Common myeloid progenitor, CD34-positive (primary cell): Measurements from ENCODE around the gene CYB5R4.
"Not testable (repeated sequence)": the region's sequence is repeated elsewhere in the genome, so short reads cannot be mapped to it uniquely, and the experiment has no call there.

ENCODE experiments used
- CTCF ChIA-PET: fragments of 350-600 bp; sonication (Branson Sonifier 250); formaldehyde crosslinking; loops from one replicate; lab custom pipeline; 2021; ENCODE audit warnings: antibody characterized with exemption; lab: Charles Lee
- POLR2A ChIA-PET: fragments of 350-600 bp; sonication (Branson Sonifier 250); formaldehyde crosslinking; loops from one replicate; lab custom pipeline; 2021; ENCODE audit warnings: antibody characterized with exemption; lab: Charles Lee
- DNase-seq, 3 donors: peaks; one replicate each; pipeline versions ENCODE4 v3.0.0 to v3.0.0-alpha.2; 2013
- H3K27ac ChIP-seq, 2 experiments: 1 replicate in 1 of 2; 2 replicates in 1 of 2; pipeline ENCODE4 v1.7.0; 2013; ENCODE audit warnings: inconsistent platforms in 2 of 2, low read length in 2 of 2, mild to moderate bottlenecking in 2 of 2, low read depth in 1 of 2, moderate library complexity in 1 of 2; ENCODE audit not compliant: severe bottlenecking in 2 of 2, insufficient read depth in 1 of 2, poor library complexity in 1 of 2
- H3K27me3 ChIP-seq, 5 experiments: replicated peaks in 2 of 5; 1 replicate in 3 of 5; 2 replicates in 2 of 5; pipeline versions ENCODE4 v1.6.1 to v1.7.0; 2013; ENCODE audit warnings: low read length in 4 of 5, mild to moderate bottlenecking in 2 of 5, moderate library complexity in 2 of 5, inconsistent platforms in 1 of 5; ENCODE audit not compliant: insufficient read depth in 5 of 5, control insufficient read depth in 4 of 5
- H3K36me3 ChIP-seq, 4 experiments: 1 replicate in 2 of 4; 2 replicates in 2 of 4; pipeline versions ENCODE4 v1.6.1 to v1.7.0; 2013; ENCODE audit warnings: low read length in 3 of 4, control low read depth in 1 of 4, mild to moderate bottlenecking in 1 of 4; ENCODE audit not compliant: control insufficient read depth in 4 of 4, insufficient read depth in 4 of 4
- H3K4me1 ChIP-seq, 4 experiments: 1 replicate in 3 of 4; 2 replicates in 1 of 4; pipeline versions ENCODE4 v1.6.1 to v1.7.1; 2013; ENCODE audit warnings: low read length in 3 of 4, mild to moderate bottlenecking in 3 of 4, control low read depth in 1 of 4, inconsistent platforms in 1 of 4, moderate library complexity in 1 of 4; ENCODE audit not compliant: control insufficient read depth in 4 of 4, insufficient read depth in 4 of 4; ENCODE audit errors: control extremely low read depth in 1 of 4
- H3K4me3 ChIP-seq, 7 experiments: 1 replicate in 4 of 7; 2 replicates in 3 of 7; pipeline versions ENCODE4 v1.5.1 to v1.7.0; 2013; ENCODE audit warnings: mild to moderate bottlenecking in 7 of 7, low read length in 6 of 7, moderate library complexity in 6 of 7, inconsistent platforms in 2 of 7, low read depth in 2 of 7, control low read depth in 1 of 7; ENCODE audit not compliant: insufficient read depth in 4 of 7, control insufficient read depth in 1 of 7; ENCODE audit errors: extremely low read depth in 1 of 7
- H3K9me3 ChIP-seq, 5 experiments: 1 replicate in 4 of 5; 2 replicates in 1 of 5; pipeline versions ENCODE4 v1.6.1 to v1.7.1; 2013; ENCODE audit warnings: low read length in 4 of 5, mild to moderate bottlenecking in 2 of 5, inconsistent platforms in 1 of 5, low read depth in 1 of 5, moderate library complexity in 1 of 5; ENCODE audit not compliant: control insufficient read depth in 4 of 5, insufficient read depth in 2 of 5; ENCODE audit errors: control extremely low read depth in 1 of 5
- WGBS: methylation state at CpG from one replicate; pipeline ENCODE4 v1.1.5; 2013; ENCODE audit not compliant: insufficient coverage; 5-methylcytosine and 5-hydroxymethylcytosine counted together

The CYB5R4 gene

GRCh38 chr6:83920017-83920416 lies 60.5 kb downstream of the CYB5R4 start:
- no peak overlapping the region for H3K27ac ChIP-seq
- H3K4me3 ChIP-seq = no peak overlapping the region
- H3K36me3 ChIP-seq = peaks cover 3 to 39% (median 15%) of the 10 kb centered on the region in 4 experiments
- peaks cover 0 to 4% (median 2%) of the 10 kb centered on the region in 4 experiments for H3K4me1 ChIP-seq
- ChIA-PET POLR2A (no interaction called here), CTCF (interaction anchor here (1.2 kb wide), 1 partner anchor 17 kb away, joined by 3 read pairs; no protein-coding TSS in a partner anchor)
- no peak for DNase-seq
- 100% methylated on average over 1 of the region's 1 CpG for WGBS
- H3K27me3 ChIP-seq = no peaks in the 10 kb centered on the region
- H3K9me3 ChIP-seq = no peaks in the 10 kb centered on the region

- Histone ChIP-seq H3K4me1 (no peaks in the 10 kb centered on the region), H3K27me3 (no peaks in the 10 kb centered on the region), H3K9me3 (no peaks in the 10 kb centered on the region), H3K27ac (no peak overlapping the region), H3K4me3 (no peak overlapping the region), H3K36me3 (peaks cover 9 to 49% (median 19%) of the 10 kb centered on the region in 4 experiments)
- ChIA-PET CTCF (no interaction called here), POLR2A (no interaction called here)
- DNase-seq = no peak
- WGBS = 97% methylated on average over 2 of the region's 5 CpGs
Measured at GRCh38 chr6:83921315-83921714, 61.8 kb downstream of the CYB5R4 start.

DNA sequence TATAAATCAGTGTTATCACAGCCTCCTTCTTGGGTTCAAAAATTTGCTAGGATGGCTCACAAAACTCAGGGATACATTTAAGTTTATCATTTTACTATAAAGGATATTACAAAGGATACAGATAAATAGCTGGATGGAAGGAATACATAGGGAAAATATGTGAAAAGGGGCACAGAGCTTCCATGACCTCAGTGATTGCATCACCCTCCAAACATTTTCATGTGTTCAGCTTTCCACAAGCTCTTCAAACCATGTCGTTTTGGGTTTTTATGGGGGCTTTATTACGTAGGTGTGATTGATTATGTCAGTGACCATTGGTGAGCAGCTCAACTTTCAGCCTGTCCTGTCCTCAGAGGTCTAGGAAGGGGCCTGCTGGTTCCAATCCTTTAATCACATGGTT lies 68.0 kb downstream of the CYB5R4 start:
- no peak overlapping the region for H3K4me3 ChIP-seq
- ChIA-PET POLR2A (no interaction called here), CTCF (no interaction called here)

DNA sequence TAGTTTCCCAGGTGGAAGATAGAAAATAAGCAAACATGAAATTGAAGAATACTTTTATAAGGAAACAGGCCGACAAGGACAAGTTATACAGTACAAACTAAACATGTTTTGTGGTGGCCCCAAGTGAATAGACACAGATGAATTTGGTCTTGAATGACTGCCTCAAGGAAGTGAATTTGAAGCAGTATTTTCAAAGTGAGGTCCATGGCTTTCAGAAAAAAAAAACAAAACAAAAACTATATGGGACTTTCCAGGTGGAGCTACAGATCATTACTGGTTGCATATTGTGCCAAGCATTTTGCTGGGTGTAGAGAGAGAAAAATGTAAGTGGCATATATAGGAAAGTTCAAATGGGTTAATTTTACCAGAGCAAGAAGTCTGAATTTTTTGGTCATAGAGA lies 68.8 kb downstream of the CYB5R4 start:
- ChIA-PET POLR2A (interaction anchor here (0.7 kb wide), 1 partner anchor 1536 kb away, joined by 3 read pairs; no protein-coding TSS in a partner anchor), CTCF (no interaction called here)
- Histone ChIP-seq H3K4me1 (no peaks in the 10 kb centered on the region), H3K9me3 (no peaks in the 10 kb centered on the region), H3K27me3 (no peaks in the 10 kb centered on the region), H3K4me3 (no peak overlapping the region), H3K36me3 (peaks cover 26 to 54% (median 29%) of the 10 kb centered on the region in 4 experiments), H3K27ac (no peak overlapping the region)
- no peak for DNase-seq
- 100% methylated on average over 1 of the region's 1 CpG for WGBS

More for the DNA sequence above, 68.0 kb downstream of the CYB5R4 start:
- no peak for DNase-seq
- no peaks in the 10 kb centered on the region for H3K4me1 ChIP-seq
- WGBS = no CpG with 5 or more reads among the region's 2 CpGs
- peaks cover 24 to 49% (median 25%) of the 10 kb centered on the region in 4 experiments for H3K36me3 ChIP-seq
- no peak overlapping the region for H3K27ac ChIP-seq
- H3K27me3 ChIP-seq = no peaks in the 10 kb centered on the region
- no peaks in the 10 kb centered on the region for H3K9me3 ChIP-seq

DNA sequence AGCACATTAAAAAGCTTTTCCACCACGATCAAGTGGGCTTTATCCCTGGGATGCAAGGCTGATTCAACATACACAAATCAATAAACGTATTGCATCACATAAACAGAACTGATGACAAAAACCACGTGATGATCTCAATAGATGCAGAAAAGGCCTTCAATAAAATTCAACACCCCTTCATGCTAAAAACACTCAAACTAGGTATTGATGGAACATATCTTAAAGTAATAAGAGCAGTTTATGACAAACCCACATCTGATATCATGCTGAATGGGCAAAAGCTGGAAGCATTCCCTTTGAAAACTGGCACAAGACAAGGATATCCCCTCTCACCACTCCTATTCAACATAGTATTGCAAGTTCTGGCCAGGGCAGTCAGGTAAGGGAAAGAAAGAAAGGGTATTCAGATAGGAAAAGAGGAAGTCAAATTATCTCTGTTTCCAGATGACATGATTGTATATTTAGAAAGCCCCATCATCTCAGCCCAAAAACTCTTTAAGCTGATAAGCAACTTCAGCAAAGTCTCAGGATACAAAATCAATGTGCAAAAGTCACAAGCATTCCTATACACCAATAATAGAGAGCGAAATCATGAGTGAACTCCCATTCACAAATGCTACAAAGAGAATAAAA lies 86.8 kb downstream of the CYB5R4 start:
- CTCF ChIA-PET, H3K4me3 ChIP-seq, H3K27ac ChIP-seq, POLR2A ChIA-PET, H3K27me3 ChIP-seq, H3K4me1 ChIP-seq: not testable (repeated sequence)
- Histone ChIP-seq H3K9me3 (peaks cover 0 to 14% (median 9%) of the 10 kb centered on the region in 5 experiments), H3K36me3 (peaks cover 2 to 30% (median 7%) of the 10 kb centered on the region in 4 experiments)
- WGBS = 100% methylated on average over 2 of the region's 4 CpGs
- peak in 2 of 3 donors; percentile 8 to 23 for DNase-seq

- POLR2A ChIA-PET = not testable (repeated sequence)
Measured at GRCh38 chr6:83947983-83948382, 88.5 kb downstream of the CYB5R4 start.

DNA sequence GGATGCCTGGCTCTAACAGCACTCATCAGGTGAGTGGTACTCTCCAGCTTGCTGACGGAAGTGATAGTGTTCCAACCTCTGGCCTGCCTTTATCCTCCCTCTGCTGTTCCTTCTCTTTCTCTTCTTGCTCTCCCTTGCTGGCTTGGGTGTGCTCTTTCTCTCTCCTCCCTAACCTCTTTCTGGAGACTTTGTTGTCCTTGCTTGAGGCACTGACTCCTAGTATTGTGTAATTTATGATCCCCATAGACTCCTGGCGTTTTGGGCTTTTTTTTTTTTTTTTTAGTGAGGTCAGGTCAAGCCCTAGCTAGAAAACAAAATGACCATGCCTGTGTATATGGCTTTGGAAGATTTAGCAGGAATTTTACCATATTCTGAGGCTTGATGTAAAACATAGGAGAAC lies 89.4 kb downstream of the CYB5R4 start:
- POLR2A ChIA-PET = no interaction called here
- 100% methylated on average over 1 of the region's 2 CpGs for WGBS
- Histone ChIP-seq H3K36me3 (peaks cover 0 to 5% (median 0%) of the 10 kb centered on the region in 4 experiments), H3K9me3 (peaks cover 0 to 3% (median 0%) of the 10 kb centered on the region in 5 experiments), H3K4me3 (no peak overlapping the region), H3K27me3 (no peaks in the 10 kb centered on the region), H3K4me1 (no peaks in the 10 kb centered on the region), H3K27ac (peak overlapping the region in 1 of 2 experiments; percentile 9)
- CTCF ChIA-PET = no interaction called here
- no peak for DNase-seq

More at GRCh38 chr6:83947983-83948382, 88.5 kb downstream of the CYB5R4 start:
- no CpG with 5 or more reads among the region's 2 CpGs for WGBS
- H3K27ac ChIP-seq, CTCF ChIA-PET, H3K27me3 ChIP-seq, H3K4me1 ChIP-seq, DNase-seq, H3K9me3 ChIP-seq, H3K4me3 ChIP-seq: not testable (repeated sequence)
- H3K36me3 ChIP-seq = peaks cover 0 to 13% (median 1%) of the 10 kb centered on the region in 4 experiments
